GM19043 (cell line): ENCODE results near the gene PLEKHA6.

ENCODE experiments used
- ATAC-seq: cut with Tn5 transposase; IDR thresholded peaks from one replicate; pipeline ENCODE4 v1.9.1; 2021; ENCODE audit warnings: low read depth; ENCODE audit not compliant: unreplicated experiment

The PLEKHA6 gene

DNA sequence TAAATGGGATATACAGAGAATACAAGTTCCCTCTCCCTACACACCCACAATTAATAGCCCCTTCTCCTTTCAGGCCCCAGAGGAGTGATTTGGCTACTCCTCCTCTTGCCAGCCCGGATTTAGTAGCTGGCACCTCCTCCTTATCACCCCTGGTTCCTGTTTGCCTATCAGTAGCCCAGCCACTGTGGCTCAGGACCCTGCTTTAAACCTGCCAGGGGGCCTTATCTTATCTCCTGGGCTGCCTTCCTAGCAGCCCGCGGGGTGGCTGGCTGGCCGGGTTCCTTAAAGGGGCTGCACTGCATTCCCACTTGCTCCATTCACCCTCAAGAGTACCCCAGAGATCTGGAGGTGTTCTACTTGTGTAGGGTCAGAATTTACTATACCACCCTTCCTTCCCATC is 70.4 kb downstream of the PLEKHA6 start:
- no peak for ATAC-seq

DNA sequence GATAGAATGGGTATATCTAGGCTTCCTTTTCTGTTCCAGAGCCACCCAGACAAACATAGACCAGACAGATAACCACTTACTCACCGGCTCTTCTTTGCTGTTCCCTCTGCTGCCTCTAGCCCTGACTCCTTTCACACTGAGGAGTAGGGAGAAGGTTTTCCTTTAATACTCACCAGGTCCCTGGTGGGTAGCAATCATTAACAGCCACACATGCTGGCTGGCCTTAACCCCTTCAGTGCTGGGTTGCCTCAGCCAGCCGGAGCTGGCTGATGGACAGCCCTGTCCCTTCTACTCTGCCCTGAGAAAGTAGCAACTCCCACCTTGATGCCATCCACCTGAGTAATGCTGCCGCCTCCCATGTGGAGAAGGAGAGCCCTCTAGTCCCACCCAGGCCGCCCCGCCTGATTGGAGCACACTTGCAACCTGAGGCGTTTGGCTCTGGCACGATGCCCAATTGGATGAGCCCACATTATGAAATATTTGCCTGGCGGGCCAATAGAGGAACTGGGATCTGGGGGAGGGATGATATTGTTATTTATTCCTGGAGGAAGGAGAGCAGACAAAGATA is 71.6 kb downstream of the PLEKHA6 start:
- no peak for ATAC-seq

DNA sequence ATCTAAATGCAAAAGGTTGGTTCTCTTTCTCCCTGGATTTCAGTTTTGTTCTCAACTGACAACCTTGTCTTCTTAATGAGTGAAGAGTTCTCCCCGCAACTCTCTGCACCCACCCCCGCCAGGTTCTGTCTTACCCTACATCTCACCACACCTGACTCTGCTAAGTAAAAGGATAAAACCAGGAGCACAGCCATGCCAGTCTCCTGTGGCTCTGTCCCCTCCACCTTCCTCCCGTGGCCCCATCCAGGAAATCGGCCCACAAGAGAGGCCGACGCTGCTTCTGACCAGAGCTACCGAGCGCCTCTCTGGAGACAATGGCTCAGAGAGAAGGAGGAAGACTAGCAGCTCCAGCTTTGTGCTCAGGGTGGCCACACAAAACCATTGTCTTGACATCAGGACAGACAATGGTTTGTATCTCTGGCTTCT is 72.2 kb downstream of the PLEKHA6 start:
- no peak for ATAC-seq

DNA sequence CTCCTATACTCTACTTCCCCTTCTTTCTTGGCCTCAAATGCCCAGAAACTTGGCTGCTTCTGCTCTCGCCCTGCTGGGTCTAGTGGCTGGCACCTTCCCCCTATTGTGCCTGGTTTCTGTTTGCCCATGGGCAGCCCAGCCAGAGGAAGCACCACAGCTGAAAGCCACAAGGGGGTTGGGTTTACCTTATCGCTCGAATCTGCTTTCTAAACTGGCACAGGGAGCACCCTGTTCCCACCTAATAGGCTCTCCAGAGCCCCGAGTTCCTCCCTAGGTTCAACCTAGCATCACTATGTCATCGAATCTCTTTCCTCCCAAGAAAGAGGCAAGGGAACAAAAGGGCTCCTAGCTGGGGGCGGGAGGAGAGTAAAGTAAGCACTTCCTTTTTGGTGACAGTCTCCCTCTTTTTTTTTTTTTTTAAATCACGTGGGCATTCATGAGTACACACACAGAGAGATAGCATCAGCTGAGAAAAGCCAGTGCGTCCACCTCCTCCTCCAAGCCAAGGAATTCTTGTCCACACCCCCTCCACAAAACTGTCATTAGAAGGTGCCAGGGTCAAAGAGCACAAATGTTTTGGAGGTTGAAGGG is 72.8 kb downstream of the PLEKHA6 start:
- no peak for ATAC-seq

DNA sequence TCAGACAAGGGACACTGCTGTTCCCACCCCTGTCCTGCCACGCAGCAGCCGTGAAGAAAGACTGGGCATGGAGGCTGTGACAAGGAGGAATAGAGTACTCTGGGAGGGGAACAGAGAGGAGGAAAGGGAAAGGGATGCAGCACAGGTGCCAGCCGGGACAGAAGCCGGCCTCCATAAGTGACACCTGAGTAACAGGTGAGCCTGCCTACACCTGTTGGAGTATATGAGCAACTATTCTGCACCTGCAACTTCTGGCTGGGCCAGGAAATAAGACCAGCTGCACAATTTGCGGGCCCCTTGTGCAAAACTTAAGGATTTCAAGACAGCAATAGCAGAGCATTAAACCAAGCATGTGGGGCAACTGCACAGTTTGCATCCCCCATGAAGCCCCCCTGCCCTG is 73.4 kb downstream of the PLEKHA6 start:
- no peak for ATAC-seq

DNA sequence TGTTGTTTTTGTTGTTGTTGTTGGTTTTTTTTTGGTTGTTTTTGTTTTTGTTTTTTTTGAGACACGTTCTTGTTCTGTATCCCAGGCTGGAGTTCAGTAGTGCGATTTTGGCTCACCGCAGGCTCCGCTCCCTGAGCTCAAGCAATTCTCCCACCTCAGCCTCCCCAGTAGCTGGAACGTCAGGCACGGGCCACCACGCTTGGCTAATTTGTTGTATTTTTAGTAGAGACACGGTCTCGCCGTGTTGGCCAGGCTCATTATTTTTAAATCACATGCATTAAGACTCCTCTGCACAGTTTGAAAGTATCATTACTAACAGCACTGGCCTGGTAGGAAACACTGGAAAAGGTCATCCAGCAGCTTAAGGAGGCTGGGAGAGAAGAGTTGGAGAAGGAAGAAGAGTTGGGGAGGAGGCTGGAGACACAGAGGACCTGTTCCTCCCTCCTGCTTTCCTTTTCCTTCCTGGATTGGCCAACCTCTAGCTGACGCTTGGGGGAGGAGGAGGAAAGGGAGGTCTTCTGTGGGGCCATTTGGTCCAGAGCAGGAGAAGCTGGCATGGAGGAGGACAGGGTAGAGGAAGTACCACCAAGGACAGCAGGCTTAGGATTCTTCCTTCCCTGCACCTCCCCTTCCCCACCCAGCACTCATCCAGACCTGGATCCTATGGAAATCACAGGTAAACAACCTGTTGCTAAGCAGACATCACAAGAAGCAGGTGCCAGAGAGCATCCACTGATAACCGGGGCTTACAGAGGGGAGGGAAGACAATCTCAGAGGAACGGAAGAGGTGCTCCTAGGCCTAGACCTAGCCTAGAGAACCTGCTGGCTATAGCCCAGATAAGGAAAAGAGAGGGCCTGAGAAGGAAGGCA is 74.1 kb downstream of the PLEKHA6 start:
- no peak for ATAC-seq

DNA sequence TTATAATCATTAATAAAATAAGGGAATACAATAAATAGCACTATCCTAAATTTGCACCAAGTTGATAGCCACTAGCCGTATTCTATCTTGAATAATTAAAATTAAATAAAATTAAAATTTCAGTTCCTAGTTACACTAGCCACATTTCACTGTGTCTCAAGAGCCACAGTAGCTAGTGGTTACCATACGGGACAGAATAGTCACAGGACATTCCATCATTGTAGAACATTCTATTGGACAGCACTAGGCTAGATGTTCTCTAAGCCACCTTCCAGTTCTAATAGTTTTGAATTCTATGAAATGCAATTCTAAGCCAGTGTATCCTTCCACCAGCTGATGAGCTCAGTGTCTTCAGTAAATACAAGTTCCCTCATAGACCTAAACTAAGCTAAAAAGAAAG is 74.8 kb downstream of the PLEKHA6 start:
- no peak for ATAC-seq

DNA sequence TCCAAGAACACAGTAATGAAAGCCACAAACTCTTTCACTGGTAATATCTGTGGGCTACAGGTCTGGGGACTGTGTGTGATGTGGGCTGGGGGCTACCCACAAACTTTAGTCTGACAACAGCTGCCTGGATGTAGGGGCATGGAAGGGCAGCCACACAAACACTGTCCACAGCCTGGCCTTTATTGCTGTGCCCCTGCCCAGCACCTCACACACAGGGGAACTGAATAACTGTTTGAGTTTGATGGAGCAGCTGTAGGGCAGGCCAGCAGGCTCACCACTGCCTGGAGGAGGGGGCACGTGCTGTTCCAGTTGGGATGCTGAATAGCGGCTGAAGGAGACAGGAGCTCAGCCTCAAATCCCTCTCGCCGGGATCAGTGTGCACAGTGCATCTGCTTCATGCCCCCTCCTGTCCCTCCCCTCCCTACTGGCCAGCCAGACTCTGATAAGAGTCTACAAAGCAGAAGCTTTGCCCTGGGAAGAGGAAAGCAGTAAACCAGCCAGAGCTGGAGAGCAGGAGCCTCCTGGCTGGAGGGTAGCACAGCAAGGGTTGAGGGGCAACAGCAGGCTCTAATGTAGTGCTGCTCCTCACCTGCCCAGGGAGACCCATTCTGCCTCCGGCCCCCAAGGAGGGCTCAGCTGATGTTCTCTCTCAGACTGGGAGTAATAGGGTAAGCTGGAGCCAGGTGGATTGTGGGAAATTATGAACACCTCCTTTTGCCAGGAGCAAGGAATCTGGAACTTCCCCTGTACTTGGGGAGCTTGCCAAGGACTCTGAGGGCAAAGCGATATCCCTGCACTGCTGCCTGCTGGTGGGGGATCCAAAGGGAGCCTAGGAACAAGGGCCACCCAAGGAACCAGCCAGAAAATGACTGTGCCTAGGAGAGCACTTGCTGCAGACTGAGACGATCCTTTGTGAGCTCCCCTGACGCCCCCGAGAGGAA is 75.7 kb downstream of the PLEKHA6 start:
- ATAC-seq = no peak

DNA sequence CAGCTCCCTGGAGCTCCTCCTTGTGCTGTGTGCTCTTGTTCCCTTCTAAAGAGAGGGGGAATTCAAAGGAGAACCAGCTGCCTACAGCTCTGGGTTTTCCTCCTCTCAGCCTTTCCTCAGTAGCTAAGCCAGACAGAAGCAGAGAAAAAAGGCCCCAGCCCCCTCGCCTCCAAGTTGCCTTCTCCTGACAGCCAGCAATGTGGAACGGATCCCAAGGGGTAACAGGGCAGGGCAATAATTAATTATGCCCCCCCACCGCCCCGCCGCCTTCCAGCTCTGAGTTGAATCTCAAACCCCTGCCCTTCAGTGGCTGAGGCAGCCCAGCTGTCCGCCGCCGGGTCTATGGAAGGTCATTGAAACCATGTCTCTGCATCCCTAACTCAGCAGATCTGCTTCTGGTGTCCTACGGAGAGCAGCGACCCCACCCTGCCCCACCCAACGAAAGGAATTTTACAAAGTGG is 76.9 kb downstream of the PLEKHA6 start:
- ATAC-seq = no peak

DNA sequence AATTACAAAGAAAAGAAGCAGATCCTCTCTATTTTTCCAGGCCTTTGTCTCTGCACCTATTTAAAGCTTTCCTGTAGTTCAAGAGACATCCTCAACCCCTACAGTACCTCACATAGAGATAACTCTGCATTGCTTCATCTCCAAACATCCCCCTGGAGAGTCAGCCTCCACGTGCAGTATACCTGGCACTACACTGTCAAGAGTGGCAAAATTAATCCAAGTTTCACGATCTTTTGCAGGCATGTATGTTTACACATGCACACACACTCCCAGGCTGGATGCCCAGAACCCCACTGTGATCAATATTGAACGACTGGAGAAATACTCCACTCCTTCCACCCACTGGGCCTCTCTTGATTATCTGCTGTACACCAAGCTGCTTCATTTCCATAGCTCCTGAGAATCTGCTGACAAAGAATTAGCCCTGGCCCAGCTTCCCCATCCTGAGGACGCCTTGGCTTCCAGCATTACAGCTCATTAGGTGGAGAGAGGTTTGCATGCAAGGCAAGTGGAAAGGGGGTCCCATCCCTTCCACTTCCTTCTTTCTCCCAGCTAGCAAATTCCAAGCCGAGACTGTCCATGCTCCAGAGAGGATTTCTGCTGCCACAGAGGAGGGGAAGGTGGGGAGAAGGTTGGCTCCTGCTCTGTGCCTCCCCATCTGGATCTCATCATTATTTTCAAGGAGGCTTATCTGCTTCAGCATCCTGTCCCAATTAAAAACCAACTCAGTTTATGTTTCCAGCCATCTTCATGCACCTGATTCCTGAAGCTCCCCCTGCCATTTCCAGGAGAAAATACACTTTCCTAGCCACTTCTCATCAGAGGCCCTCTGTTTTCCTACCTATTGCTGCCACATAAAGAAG is 79.4 kb downstream of the PLEKHA6 start:
- ATAC-seq = no peak

DNA sequence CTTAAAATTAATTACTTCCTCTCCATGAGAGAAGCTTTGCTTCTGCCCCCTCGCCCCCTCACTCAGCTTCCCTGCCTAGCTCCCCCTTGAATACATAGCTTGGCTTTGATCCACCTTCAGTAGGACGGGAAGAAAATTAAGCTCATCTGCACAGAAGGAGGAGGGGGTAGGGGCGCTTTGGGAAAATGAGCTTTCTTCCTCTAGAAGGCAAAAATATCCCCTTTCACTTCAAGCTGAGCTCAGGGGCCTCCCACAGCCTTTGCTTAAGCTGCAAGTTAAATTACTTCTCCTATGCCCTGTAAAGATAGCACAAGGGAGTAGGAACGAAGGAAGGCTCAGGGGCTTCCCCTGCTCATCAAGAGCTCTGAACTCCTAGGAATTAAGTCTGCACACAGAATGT is 80.8 kb downstream of the PLEKHA6 start:
- ATAC-seq = no peak

DNA sequence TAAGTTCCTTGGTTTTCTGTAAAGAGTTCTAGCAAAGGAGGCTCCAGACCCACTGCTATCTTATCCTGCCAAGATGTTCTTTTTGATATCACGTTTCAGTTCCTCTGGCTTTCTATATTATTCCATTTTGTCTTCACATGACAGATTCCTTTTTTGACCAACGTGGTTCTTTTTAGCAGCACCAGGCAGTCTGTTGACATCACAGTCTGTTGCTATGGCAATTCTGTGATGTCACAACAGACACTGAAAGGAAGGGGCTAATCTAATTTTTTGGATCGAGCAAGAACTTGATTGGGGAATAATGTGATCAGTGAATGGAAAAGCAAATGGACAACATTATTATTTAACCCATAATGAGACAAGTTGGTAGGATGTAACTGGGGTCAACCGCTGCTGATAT is 81.5 kb downstream of the PLEKHA6 start:
- no peak for ATAC-seq

DNA sequence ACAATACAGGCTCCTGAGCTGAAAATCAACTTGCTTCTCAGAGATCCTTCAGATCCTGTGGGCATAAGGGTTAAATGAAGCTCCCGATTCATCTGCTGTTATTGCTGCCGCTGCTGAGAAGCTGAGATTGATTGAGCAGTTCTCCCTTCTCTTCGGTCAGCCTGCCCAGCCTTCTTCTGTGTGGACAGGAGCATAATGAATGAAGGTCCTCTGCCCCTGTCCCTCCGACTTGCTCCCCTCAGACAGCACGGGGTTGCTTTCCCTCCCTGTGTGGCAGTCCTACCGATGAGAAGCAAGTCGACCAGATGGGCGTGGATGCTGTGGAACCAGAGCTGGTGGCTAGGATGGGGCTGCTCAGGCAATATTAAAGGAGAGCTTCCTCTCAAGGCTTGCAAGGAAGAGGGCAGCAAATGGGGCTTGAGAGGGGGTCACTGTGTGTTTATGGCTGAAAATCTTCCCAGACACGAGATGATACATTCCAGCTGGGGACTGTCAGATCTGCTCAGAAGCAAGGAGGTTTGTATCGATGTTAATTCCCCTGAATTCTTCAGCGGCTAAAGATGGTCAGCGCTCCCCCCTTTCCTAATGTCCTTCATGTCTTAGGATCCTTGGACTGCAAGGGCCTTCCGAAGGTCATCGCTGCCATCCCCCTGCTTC is 82.0 kb downstream of the PLEKHA6 start:
- ATAC-seq = no peak

DNA sequence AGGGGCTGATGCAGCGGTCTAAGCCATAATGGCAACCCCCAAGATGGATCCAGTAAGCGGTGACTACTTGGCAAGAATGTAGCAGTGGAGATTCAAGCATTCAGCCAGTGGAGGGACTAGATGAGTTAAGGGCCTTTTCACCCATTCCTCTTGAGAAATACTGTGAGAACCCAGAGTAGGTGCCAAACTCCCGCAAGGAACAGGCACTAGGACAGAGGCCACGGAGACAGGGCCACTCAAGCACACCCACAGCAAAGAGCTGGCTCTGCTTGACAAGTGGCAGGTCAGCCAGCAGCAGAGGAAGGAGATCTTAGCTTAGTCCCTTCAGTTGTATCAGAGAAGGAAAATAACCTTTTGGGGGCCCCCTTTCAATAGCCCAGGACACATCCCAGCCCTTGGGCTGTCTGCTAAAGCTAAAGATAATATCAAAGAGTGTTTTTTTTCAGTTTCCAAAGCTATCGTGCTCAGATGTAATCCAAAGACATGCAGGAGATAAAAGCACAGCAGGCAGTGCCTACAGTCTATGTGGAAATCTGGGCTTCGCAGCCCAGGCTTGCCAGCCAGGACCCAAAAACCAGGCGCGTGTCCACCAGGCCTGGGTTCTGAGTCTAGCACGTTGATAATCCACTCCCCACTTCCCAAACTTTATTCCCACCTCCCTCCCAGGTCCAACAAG is 83.9 kb downstream of the PLEKHA6 start:
- ATAC-seq = no peak

DNA sequence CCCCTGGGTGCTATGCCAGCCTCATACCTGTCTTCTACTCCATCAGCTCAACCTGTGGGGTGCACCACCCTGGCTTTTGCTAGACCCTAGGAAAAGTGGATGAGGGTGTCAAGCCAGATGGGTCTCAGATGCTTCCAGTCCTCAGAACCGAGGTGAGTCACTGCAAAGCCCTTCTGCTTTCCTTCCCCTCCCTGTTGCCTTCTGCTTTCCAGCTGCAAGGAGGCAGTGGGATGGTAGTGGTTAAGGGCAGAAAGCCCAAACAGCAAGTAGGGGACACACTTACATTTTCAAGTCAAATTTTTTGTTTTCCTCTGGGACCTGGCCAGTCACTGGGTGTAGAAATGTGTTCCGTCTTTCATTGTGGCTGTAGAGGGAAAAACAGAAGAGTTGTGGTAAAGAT is 85.3 kb downstream of the PLEKHA6 start:
- no peak for ATAC-seq

DNA sequence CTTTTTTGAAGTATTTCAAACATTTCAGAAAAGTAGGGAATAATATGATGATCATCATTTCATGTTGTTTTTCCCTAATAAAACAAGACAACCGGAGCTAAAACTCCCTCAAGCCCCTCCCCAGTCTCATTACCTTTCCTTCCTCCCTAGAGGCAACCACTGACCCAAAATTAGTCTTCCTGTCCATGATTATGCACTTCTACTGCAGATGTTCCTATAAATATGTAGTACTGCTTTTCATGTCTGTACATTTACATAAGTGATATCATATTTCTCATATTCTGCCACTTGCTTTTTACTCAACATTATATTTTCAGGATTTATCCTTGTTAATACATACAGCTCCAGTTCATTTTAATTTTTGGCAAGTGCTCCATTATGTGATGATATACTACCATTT is 87.2 kb downstream of the PLEKHA6 start:
- ATAC-seq = no peak

DNA sequence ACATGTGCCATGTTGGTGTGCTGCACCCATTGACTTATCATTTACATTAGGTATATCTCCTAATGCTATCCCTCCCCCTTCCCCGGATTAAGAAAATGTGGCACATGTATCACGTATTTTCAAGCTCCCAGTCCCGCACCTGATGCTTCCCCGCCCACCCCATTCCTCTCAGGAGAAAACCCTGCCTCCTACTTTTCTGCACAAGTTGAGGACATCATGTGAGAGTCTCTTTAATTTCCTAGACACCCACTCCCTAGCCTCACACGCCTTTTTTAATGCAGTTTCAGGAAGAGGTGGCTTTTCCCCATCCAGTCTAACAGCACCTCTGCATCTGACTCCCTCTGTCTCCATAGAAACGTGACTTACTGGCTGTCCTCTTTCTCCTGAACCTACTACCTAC is 87.8 kb downstream of the PLEKHA6 start:
- no peak for ATAC-seq

DNA sequence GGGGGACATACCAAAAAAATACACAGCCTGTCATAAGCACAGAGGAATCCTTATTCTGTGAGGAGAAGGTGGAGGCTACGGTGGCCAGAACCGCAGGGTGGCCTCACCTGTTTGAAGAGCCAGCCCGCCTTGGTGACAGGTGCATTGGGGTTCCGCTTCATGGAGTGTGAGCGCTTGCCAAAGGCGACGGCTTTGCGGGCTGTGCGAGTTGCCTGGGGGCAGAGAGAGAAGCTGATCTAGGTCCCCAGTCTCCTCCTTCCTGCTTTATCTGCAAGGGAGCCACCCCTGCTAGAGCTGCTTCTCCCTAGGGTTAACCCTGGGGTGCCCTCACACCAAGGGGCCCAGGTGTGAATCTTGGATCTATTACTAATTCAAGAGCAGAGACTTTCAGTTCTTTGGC is 91.6 kb downstream of the PLEKHA6 start:
- no peak for ATAC-seq

DNA sequence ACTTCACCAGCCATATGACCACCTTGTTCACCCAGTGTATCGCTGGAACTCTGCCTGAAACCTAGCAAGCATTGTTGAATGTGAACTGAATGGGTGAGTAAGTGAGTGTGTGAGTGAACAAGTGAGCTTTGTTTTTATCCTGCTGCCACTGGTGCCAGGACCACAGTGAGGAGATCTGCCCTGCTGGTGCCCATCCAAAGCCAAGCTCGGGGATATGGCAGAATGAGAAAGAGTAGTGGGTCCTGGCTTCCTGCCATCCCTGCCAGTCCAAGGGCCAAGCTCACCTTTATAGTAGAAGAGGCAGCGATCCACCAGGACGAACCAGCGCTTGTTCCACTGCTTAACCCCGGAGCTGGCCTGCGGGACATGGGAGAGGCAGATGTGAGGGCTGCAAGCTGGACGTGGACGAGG is 92.5 kb downstream of the PLEKHA6 start:
- ATAC-seq = no peak
